H9 (cell line): ENCODE measurements around the gene UBFD1. TPM values are rescaled to one million over a fixed set of nuclear protein-coding genes. Genes with fewer than 3 reads are reported as not detected.

Experiments used
- DNase-seq: peaks from one replicate; pipeline ENCODE4 v3.0.0-alpha.2; 2017
- H2AFZ ChIP-seq: one replicate; pipeline ENCODE4 v1.6.1; 2013; ENCODE audit warnings: mild to moderate bottlenecking, low read length, control low read depth, moderate library complexity
- H2AK5ac ChIP-seq: 2 replicates; pipeline ENCODE4 v1.6.1; 2013; ENCODE audit warnings: low read length, control low read depth, mixed read lengths; ENCODE audit not compliant: insufficient read length
- H2BK120ac ChIP-seq: one replicate; pipeline ENCODE4 v1.6.1; 2013; ENCODE audit warnings: low read depth, mild to moderate bottlenecking, low read length, control low read depth, inconsistent platforms; ENCODE audit not compliant: poor library complexity, severe bottlenecking
- H2BK12ac ChIP-seq: 2 replicates; pipeline ENCODE4 v1.6.1; 2013; ENCODE audit warnings: low read length, control low read depth, mixed read lengths, low read depth; ENCODE audit not compliant: insufficient read length
- H2BK15ac ChIP-seq: 2 replicates; pipeline ENCODE4 v1.6.1; 2013; ENCODE audit warnings: low read depth, low read length, control low read depth
- H2BK20ac ChIP-seq: one replicate; pipeline ENCODE4 v1.6.1; 2013; ENCODE audit warnings: low read depth, mild to moderate bottlenecking, low read length, control low read depth, inconsistent platforms; ENCODE audit not compliant: poor library complexity, severe bottlenecking
- H2BK5ac ChIP-seq: 2 replicates; pipeline ENCODE4 v1.6.1; 2013; ENCODE audit warnings: low read length, control low read depth, mixed read lengths; ENCODE audit not compliant: insufficient read length
- H3K14ac ChIP-seq: 2 replicates; pipeline ENCODE4 v1.6.1; 2013; ENCODE audit warnings: low read length, control low read depth; ENCODE audit not compliant: insufficient read depth
- H3K18ac ChIP-seq: 2 replicates; pipeline ENCODE4 v1.6.1; 2013; ENCODE audit warnings: low read depth, mild to moderate bottlenecking, mixed read lengths, low read length, control low read depth; ENCODE audit not compliant: insufficient read length
- H3K23ac ChIP-seq: 2 replicates; pipeline ENCODE4 v1.6.1; 2013; ENCODE audit warnings: low read length, control low read depth, mixed read lengths, low read depth; ENCODE audit not compliant: insufficient read length
- H3K23me2 ChIP-seq: 2 replicates; pipeline ENCODE4 v1.6.1; 2013; ENCODE audit warnings: low read depth, mild to moderate bottlenecking, mixed read lengths, low read length, control low read depth; ENCODE audit not compliant: insufficient read length, poor library complexity, severe bottlenecking
- H3K27ac ChIP-seq: 2 replicates; pipeline ENCODE4 v1.5.1; 2013; ENCODE audit warnings: low read length, control low read depth, mixed read lengths, low read depth; ENCODE audit not compliant: insufficient read length
- H3K27me3 ChIP-seq: 2 replicates; pipeline ENCODE4 v1.6.1; 2013; ENCODE audit warnings: low read length, control low read depth, inconsistent platforms; ENCODE audit not compliant: insufficient read depth
- H3K4ac ChIP-seq: 2 replicates; pipeline ENCODE4 v1.6.1; 2013; ENCODE audit warnings: low read depth, mild to moderate bottlenecking, control low read depth, inconsistent platforms, low read length, moderate library complexity
- H3K4me1 ChIP-seq: 2 replicates; pipeline ENCODE4 v1.6.1; 2013; ENCODE audit warnings: low read length, control low read depth, inconsistent platforms; ENCODE audit not compliant: insufficient read depth
- H3K4me2 ChIP-seq: 2 replicates; pipeline ENCODE4 v1.6.1; 2013; ENCODE audit warnings: low read length, control low read depth, mixed read lengths; ENCODE audit not compliant: insufficient read length, insufficient read depth
- H3K56ac ChIP-seq: 2 replicates; pipeline ENCODE4 v1.6.1; 2013; ENCODE audit warnings: low read depth, mild to moderate bottlenecking, mixed read lengths, low read length, control low read depth; ENCODE audit not compliant: insufficient read length
- H3K79me1 ChIP-seq: 2 replicates; pipeline ENCODE4 v1.6.1; 2013; ENCODE audit warnings: low read depth, mild to moderate bottlenecking, moderate library complexity, low read length, control low read depth, inconsistent platforms; ENCODE audit not compliant: insufficient read depth, poor library complexity, severe bottlenecking
- H3K79me2 ChIP-seq: 2 replicates; pipeline ENCODE4 v1.6.1; 2013; ENCODE audit warnings: low read length, control low read depth, inconsistent platforms; ENCODE audit not compliant: insufficient read depth
- H3K9ac ChIP-seq: 2 replicates; pipeline ENCODE4 v1.6.1; 2013; ENCODE audit warnings: low read length, control low read depth, mixed read lengths; ENCODE audit not compliant: insufficient read length; ENCODE audit errors: extremely low read depth
- H3K9me3 ChIP-seq: one replicate; pipeline ENCODE4 v1.6.1; 2013; ENCODE audit warnings: low read depth, low read length, inconsistent platforms; ENCODE audit not compliant: control insufficient read depth
- H3T11ph ChIP-seq: one replicate; pipeline ENCODE4 v1.6.1; 2013; ENCODE audit warnings: mild to moderate bottlenecking, low read length, control low read depth, inconsistent platforms
- H4K20me1 ChIP-seq: one replicate; pipeline ENCODE4 v1.6.1; 2013; ENCODE audit not compliant: control insufficient read depth, insufficient read length, insufficient read depth
- H4K5ac ChIP-seq: 2 replicates; pipeline ENCODE4 v1.6.1; 2013; ENCODE audit warnings: low read depth, mild to moderate bottlenecking, mixed read lengths, low read length, control low read depth; ENCODE audit not compliant: insufficient read length
- H4K8ac ChIP-seq: replicated peaks from 2 replicates; pipeline ENCODE4 v1.6.1; 2013; ENCODE audit warnings: low read length, control low read depth, mixed read lengths, low read depth; ENCODE audit not compliant: insufficient read length
- H4K91ac ChIP-seq: 2 replicates; pipeline ENCODE4 v1.6.1; 2013; ENCODE audit warnings: low read depth, mild to moderate bottlenecking, moderate library complexity, mixed read lengths, low read length, control low read depth; ENCODE audit not compliant: insufficient read length
- H3K27ac Mint-ChIP-seq, 3 experiments: 2 replicates in 2 of 3; 3 replicates in 1 of 3; pipeline ENCODE4 v1.8.0; 2020 to 2021; ENCODE audit warnings: mixed read lengths in 3 of 3, mild to moderate bottlenecking in 1 of 3, moderate library complexity in 1 of 3
- H3K27me3 Mint-ChIP-seq: 2 replicates; pipeline ENCODE4 v1.8.0; 2021; ENCODE audit warnings: low read depth, mild to moderate bottlenecking, moderate library complexity, mixed read lengths
- H3K36me3 Mint-ChIP-seq, 3 experiments: 2 replicates in 2 of 3; 3 replicates in 1 of 3; pipeline ENCODE4 v1.8.0; 2020 to 2021; ENCODE audit warnings: low read depth in 3 of 3, mixed read lengths in 3 of 3; ENCODE audit not compliant: insufficient read depth in 1 of 3
- H3K4me1 Mint-ChIP-seq, 2 experiments: 2 replicates each; pipeline ENCODE4 v1.8.0; 2020; ENCODE audit warnings: mixed read lengths in 2 of 2
- H3K4me3 Mint-ChIP-seq, 2 experiments: 2 replicates in 1 of 2; 3 replicates in 1 of 2; pipeline ENCODE4 v1.8.0; 2020 to 2021; ENCODE audit warnings: mild to moderate bottlenecking in 2 of 2, mixed read lengths in 2 of 2, moderate library complexity in 1 of 2
- H3K9me3 Mint-ChIP-seq, 2 experiments: 2 replicates in 1 of 2; 3 replicates in 1 of 2; pipeline ENCODE4 v1.8.0; 2020; ENCODE audit warnings: mild to moderate bottlenecking in 2 of 2, mixed read lengths in 2 of 2, moderate library complexity in 1 of 2
- CTCF ChIP-seq: fragments of 200-600 bp; sonication (generic); conservative IDR thresholded peaks from 3 replicates; pipeline ENCODE4 v1.8.0; 2021; ENCODE audit warnings: antibody characterized with exemption, mild to moderate bottlenecking
- WGBS: extraction: QIAGEN DNeasy Blood & Tissue Kit; methylation state at CpG from one replicate; pipeline ENCODE4 v1.1.7; 2013; ENCODE audit warnings: missing lambda C conversion rate, low lambda C conversion rate, mixed read lengths; ENCODE audit not compliant: insufficient read length; ENCODE audit errors: extremely low coverage; 5-methylcytosine and 5-hydroxymethylcytosine counted together
- total RNA-seq: library from RNA; stranded (reverse); gene quantifications from 2 replicates; pipeline ENCODE4 v1.2.1, GENCODE V29; 2021

Gene UBFD1
- total RNA-seq, 1 experiment from 2014 or later = 107 TPM

- H3K23me2 ChIP-seq = no peaks in the 10 kb centered on the region
- no CpG with 5 or more reads among the region's 14 CpGs for WGBS
These were observed 13.1 kb upstream of the UBFD1 start for GRCh38 chr16:23544436-23544835.

More at GRCh38 chr16:23544436-23544835, 13.1 kb upstream of the UBFD1 start:
- H2BK15ac ChIP-seq = no peak overlapping the region
- H4K91ac ChIP-seq = no peak overlapping the region
- no peak overlapping the region for H2BK5ac ChIP-seq
- no peak overlapping the region for H2BK120ac ChIP-seq
- H2AK5ac ChIP-seq = no peak overlapping the region
- H3K27ac ChIP-seq = no peak overlapping the region
- no peak overlapping the region for H3K9ac ChIP-seq
- no peaks in the 10 kb centered on the region for H3K79me1 ChIP-seq
- TF ChIP-seq CTCF = no peak
- H3K18ac ChIP-seq = no peak overlapping the region
- H3K4ac ChIP-seq = no peak overlapping the region
- no peaks in the 10 kb centered on the region for H3K27me3 ChIP-seq
- no peak overlapping the region for H2BK12ac ChIP-seq
- peaks cover 25 to 85% (median 54%) of the 10 kb centered on the region in 3 experiments; a peak in 6 of 7 replicates for H3K36me3 Mint-ChIP-seq
- H3K27ac Mint-ChIP-seq = no peak overlapping the region
- H3K79me2 ChIP-seq = no peaks in the 10 kb centered on the region
- no peak overlapping the region for H2BK20ac ChIP-seq
- no peak overlapping the region for H3K4me2 ChIP-seq
- no peak overlapping the region for H4K8ac ChIP-seq
- H3K4me3 Mint-ChIP-seq = no peak overlapping the region
- no peaks in the 10 kb centered on the region for H4K20me1 ChIP-seq
- no peak overlapping the region for H3T11ph ChIP-seq
- no peak overlapping the region for H4K5ac ChIP-seq
- no peak overlapping the region for H2AFZ ChIP-seq
- H3K56ac ChIP-seq = no peak overlapping the region
- H3K27me3 Mint-ChIP-seq = no peaks in the 10 kb centered on the region
- no peaks in the 10 kb centered on the region for H3K4me1 Mint-ChIP-seq
- no peaks in the 10 kb centered on the region for H3K4me1 ChIP-seq
- no peaks in the 10 kb centered on the region for H3K9me3 Mint-ChIP-seq
- no peak overlapping the region for H3K14ac ChIP-seq
- no peak overlapping the region for H3K23ac ChIP-seq
- DNase-seq = no peak
- H3K9me3 ChIP-seq = no peaks in the 10 kb centered on the region
